Stimulated activated CD8-positive, alpha-beta memory T cell treated with anti-CD3 and anti-CD28 coated beads, Interleukin-15, amount 100 ng/mL, for 1 hour (primary cell): ENCODE data around the gene RTP5.
"Not testable (repeated sequence)": the region's sequence is repeated elsewhere in the genome, so short reads cannot be mapped to it uniquely, and the experiment has no call there.

Experiments
- DNase-seq: peaks from one replicate; pipeline ENCODE4 v3.0.0-alpha.2; 2020; ENCODE audit warnings: low read depth

Gene RTP5

GRCh38 chr2:241922816-241923601 is 53.5 kb downstream of the RTP5 start:
- not testable (repeated sequence) for DNase-seq
